ENCODE measurements around the gene SELENOS.

DNA sequence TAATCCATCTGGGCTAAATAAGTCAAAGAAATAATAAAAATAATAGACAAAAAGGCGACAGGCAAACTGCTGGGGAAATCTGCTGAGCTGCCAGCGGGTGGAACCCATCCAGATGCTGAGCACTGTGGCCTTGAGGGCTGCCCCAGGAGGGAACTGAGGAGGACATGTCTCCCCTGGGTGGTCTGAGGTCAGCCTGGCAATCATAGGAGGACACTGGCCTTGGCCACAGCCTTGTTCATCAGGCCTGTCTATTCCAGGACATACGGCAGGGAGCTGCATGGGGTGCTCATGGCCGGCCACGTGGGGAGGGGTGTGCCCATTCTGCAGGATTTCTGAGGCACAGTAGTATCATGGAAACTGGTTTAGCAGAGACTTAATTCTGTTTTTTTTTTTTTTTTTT, 39.2 kb upstream of the SELENOS start:
- TF ChIP-seq POLR2A (IDR thresholded peaks at IDR 0.05): no peak
- TF ChIP-seq, protein P1, sequence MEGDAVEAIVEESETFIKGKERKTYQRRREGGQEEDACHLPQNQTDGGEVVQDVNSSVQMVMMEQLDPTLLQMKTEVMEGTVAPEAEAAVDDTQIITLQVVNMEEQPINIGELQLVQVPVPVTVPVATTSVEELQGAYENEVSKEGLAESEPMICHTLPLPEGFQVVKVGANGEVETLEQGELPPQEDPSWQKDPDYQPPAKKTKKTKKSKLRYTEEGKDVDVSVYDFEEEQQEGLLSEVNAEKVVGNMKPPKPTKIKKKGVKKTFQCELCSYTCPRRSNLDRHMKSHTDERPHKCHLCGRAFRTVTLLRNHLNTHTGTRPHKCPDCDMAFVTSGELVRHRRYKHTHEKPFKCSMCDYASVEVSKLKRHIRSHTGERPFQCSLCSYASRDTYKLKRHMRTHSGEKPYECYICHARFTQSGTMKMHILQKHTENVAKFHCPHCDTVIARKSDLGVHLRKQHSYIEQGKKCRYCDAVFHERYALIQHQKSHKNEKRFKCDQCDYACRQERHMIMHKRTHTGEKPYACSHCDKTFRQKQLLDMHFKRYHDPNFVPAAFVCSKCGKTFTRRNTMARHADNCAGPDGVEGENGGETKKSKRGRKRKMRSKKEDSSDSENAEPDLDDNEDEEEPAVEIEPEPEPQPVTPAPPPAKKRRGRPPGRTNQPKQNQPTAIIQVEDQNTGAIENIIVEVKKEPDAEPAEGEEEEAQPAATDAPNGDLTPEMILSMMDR (IDR thresholded peaks at IDR 0.05): no peak

Measured in adrenal gland (tissue), 5 donors.